Peyer's patch (tissue), 4 donors: Measurements from ENCODE around the gene SYT7.

Source experiments
- CTCF ChIP-seq, 6 experiments: fragments of 450-650 bp in 4 of 6; fragments of 200-600 bp in 2 of 6; sonication (generic) in 1 of 6; IDR thresholded peaks; one replicate each; pipeline ENCODE4 v1.5.1; 2017 to 2019; ENCODE audit warnings: antibody characterized with exemption in 6 of 6, mild to moderate bottlenecking in 3 of 6, moderate library complexity in 1 of 6
- POLR2A ChIP-seq, 2 donors: fragments of 450-650 bp; IDR thresholded peaks; one replicate each; pipeline ENCODE4 v1.5.1; 2017; ENCODE audit warnings: antibody characterized with exemption in 2 of 2, mild to moderate bottlenecking in 2 of 2, moderate library complexity in 2 of 2

- TF ChIP-seq POLR2A (IDR thresholded peaks at IDR 0.05) (no peak), CTCF (IDR thresholded peaks at IDR 0.05) (no peak)
Measured at GRCh38 chr11:61476371-61476770, 104.5 kb downstream of the SYT7 start.
